PC-3 (cell line): ENCODE data around the gene TRABD2A.

ENCODE experiments used
- EZH2 ChIP-seq: fragments of 300-600 bp; sonication (generic); IDR thresholded peaks from one replicate; pipeline ENCODE4 v1.6.1; 2017; ENCODE audit warnings: antibody characterized with exemption, mild to moderate bottlenecking, low read length; ENCODE audit not compliant: unreplicated experiment
- TF ChIP-seq, protein P1 (sequence below): fragments of 300-600 bp; sonication (generic); conservative IDR thresholded peaks from 2 replicates; pipeline ENCODE4 v1.5.1; 2017; ENCODE audit warnings: antibody characterized with exemption, low read depth, mild to moderate bottlenecking, low read length

DNA sequence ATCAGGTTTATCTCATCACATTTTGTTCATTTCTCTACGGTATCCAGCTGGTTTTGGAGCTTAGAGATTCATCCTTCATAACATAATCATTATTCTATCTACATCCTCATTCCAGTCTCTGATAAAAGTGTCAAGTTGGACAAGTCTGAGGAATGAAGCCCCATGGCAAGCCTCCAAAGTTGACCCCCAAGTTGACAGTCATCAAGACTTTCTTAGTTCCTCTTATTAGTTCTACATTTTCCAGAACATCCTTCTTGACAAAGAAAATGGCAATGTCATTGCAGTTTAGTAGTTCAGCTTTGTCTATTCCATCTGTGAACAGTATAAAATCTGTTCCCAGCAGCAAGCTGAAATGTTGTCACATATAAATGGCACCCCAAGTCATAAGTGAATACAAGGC is 20.1 kb upstream of the TRABD2A start:
- TF ChIP-seq, protein P1, sequence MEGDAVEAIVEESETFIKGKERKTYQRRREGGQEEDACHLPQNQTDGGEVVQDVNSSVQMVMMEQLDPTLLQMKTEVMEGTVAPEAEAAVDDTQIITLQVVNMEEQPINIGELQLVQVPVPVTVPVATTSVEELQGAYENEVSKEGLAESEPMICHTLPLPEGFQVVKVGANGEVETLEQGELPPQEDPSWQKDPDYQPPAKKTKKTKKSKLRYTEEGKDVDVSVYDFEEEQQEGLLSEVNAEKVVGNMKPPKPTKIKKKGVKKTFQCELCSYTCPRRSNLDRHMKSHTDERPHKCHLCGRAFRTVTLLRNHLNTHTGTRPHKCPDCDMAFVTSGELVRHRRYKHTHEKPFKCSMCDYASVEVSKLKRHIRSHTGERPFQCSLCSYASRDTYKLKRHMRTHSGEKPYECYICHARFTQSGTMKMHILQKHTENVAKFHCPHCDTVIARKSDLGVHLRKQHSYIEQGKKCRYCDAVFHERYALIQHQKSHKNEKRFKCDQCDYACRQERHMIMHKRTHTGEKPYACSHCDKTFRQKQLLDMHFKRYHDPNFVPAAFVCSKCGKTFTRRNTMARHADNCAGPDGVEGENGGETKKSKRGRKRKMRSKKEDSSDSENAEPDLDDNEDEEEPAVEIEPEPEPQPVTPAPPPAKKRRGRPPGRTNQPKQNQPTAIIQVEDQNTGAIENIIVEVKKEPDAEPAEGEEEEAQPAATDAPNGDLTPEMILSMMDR, result no peak
- TF ChIP-seq EZH2, result no peak
